GM19438 (cell line): Measurements from ENCODE around the gene CAPN10.

Experiments used
- ATAC-seq: cut with Tn5 transposase; IDR thresholded peaks from one replicate; pipeline ENCODE4 v1.9.1; 2021; ENCODE audit warnings: low read depth; ENCODE audit not compliant: unreplicated experiment

Gene CAPN10

DNA sequence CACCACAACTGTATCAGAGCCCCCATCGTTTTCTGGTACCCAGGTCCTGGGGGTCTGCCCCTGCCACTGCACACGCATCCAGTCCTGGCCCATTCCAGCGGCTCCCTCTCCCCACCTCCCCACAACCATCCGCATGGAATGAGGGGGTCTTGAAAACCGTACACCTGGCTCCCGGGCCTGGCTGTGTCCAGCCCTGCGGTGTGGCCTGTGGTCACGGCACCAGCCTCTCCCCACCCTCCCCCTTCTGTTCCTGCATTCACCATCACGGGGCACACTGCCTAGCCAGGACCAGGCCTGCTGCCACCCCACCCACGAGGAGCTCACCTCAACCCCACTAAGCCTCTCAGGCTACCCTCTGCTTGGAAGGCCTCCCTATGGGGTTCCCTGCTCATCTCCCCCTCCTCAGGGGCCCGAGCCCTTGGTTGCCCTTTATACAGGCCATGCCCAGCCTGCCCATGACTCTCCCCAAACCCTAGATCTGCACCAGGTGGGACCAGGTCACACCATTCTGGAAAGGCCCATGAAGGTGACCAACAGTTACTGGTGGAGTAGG is 50.1 kb downstream of the CAPN10 start:
- no peak for ATAC-seq

DNA sequence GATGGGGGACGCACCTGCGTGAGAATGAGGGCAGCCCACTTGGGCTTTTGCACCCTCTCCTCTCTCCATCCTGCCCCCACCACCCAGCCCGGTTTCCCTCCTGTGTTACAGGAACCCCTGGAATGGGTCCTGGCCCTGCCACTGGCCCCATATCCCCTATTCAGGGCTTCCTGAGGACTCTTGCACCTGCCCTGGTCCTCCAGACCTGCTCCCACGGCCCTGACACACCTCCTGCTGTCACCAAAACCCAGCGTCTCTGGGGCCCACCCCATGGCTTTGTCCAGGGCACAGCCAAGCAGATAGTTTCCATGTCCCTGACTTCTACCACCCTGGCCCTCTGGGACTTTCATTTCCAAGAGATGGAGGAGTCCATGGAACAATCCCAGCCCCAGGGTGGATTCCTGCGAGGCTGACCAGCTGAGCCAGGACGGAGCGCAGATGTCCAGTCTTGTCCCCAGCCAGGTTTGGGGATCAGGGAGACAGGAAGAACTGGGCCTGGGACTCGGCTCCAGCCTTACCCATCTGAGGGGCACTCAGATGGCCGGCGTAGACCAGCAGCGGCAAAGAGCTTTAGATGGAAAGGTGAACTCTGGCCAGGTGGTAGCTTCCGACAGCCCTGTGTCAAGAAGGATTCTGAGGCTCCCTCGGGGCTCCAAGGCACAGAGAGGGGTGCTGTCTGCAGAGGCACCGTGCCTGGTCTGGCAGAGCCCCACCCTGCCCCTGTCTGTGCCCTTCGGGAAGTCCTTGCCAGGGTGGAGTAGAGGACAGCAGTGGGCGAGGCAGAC is 50.8 kb downstream of the CAPN10 start:
- no peak for ATAC-seq

DNA sequence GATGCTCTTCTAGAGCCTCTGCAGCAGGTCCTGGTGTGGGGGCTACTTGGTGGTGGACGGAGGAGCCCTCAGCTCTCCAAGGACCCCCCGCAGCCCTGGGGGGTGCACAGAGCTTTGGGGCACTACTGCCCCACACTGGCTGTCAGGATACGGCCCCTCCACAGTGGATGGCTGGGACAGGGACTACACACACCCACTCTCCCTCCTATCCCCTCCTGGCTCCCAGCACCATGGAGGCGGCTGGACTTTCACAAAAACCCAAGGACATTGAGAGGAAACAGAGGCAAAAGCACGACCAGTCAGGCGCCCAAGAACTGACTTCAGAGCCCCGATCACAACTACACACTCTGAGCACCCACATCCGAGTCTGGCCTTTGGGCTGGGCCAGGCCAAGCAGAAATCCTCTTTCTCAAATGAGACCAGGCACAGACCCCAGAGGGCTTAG is 51.4 kb downstream of the CAPN10 start:
- ATAC-seq = no peak

DNA sequence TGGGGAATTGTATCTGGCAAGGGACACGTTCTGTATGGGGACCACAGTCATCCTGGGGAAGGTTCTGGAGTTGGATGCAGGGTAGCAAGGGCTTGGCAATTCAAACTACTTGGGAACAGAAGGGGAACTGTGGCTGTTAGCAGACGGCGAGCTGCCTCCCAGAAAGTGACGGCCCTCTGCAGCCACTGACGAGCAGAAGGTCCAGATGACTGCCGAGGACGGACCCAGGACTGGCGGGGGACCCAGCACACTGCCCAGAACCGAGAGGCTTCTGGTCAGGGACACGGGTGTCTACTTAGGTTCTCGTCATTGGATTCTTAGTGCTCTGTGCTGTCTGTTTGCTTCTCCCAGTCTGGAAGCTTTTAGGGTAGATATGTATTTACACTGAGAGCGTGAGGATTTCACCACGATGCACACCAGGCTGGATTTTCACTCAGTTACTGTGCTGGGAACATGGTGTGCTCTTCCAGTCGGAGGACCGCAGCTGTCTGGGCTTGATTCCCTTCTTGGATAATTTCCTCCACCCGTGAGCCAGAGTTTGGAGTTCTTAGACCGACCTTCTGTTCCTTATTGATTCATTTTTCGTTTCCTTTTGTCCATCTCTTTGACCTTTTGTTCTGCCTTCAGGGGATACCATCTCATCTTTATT is 52.1 kb downstream of the CAPN10 start:
- no peak for ATAC-seq

DNA sequence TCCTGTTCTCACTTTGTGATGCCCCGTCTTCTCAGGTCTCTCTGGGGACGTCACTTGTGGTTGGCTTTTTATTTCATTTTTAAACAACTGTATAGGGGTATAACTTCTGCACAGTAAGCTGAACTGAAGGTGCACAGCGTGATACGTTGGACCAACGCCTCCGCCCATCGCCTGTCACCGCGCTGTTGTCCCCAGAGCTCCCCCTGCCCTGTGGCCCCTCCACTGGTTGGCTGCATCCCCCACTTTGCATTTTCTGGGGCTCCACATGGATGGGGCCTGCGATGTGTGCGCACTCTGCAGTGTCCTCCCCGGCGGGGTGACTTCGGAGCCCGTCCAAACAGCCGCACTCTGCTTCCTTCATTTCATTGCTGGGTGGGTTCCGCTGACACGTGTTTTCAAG is 53.0 kb downstream of the CAPN10 start:
- no peak for ATAC-seq

DNA sequence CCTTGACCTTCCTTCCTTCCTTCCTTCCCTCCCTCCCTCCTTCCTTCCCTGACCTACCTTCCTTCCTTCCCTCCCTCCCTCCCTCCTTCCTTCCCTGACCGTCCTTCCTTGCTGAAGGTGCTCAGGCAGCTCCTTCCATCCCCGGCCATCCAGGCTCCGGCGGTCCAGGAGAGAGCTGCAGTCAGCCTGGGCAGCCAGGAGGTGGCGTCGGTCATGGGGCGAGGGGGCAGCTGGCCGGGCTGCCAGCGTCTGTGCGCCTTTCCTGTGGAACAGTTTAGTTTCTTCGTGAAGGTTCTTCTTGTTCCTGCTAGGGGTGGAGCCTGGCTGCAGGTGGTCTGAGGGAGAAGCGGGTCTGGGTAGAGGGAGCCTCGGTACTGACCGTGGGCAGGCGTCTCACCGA is 54.4 kb downstream of the CAPN10 start:
- ATAC-seq = no peak

DNA sequence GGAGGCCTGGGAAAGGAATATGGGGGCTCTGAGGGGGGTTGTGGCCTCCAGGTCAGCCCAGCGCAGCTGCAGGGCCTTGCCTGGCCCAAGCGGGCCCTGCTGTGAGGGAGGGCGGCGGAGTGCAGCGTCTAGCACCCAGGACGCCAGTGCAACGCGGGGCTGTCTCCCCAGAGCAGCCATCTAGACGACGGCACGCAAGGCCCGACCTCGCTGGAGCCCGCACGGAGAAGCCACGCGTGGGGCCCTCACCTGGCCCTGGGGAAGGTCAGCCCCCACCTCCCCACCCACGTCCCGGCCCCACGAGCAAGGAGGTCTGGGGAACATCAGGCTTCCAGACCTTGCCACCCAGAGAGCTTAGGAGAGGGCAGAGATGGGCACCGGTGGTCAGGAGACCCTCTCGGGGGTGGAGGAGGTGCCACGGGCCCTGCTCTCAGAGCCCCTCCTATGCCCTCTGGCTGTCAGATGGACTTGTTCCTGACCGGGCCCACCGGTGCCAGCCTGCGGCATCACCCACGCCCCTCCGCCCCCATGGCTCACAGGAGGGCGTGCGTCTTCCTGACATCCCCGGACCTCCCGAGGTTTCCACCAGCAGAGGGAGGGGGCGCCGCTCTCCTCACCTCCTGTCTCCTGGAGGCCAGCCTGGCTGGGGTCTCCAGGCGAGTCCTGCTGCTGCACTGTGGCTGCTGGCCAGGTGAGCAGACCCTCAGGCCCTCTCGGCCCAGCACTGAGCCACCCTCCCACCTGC is 55.7 kb downstream of the CAPN10 start:
- ATAC-seq = no peak

DNA sequence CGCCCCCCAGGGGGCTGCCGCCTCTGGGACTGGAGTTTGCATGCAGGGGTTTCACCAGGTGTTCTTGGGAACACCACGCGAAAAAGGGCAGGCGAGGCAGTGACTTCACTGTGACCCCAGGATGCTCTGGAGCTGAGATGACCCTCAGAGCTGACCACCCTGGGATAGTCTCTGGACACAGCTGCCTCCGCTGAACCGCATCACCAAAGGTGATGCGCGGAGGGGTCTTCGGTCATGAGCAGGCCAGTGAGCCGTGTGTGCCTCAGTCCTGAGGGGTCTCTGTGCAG is 56.2 kb downstream of the CAPN10 start:
- no peak for ATAC-seq

DNA sequence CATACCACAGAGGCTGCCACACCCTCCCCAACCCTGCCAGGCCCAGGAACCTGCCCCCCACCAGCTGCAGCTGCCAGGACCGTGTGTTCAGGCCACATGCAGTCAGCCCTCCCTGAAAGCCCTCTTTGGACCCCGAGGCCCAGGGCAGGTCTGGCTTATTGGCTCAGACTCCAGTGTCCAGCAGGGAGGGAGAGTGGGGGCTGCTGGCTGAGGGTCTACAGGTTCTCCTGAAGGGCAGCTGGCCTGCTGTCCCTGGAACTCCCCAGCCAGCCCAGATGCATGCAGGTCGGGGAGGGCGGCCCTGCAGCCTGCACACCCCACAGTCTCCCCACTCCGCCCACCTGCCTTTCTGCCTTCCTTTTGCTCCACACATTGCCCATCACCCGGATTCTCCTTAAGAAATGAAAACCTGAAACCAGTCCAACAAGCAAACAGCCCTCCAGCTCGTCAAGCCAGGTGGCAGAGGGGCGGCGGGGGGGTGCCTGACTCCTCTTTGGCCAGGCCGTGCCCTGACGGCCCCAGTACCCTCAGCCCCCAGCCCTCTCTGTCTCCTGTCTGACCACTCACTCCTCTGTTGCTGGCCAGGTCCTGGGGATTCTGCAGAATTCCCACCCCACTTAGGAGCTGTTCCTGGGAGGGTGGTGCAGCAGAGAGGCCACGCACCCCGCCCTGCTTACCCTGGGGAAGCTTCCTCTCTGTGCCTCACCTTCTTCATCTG is 56.7 kb downstream of the CAPN10 start:
- no peak for ATAC-seq

DNA sequence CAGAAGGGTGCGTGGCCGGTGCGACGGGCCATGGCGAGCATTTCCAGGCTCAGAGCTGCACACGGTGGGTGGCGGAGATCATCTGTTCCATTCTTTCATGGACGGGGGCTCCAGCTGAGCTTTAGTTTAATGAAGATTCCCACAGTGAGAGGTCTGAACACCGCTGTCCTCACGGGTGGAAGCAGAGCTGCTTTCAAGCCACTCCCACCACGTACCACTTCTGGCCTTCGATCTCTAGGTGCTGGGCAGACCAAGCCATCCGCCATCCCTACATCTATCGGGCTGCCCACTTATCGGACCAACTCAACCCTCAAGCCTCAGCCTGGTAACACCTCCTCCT is 57.2 kb downstream of the CAPN10 start:
- ATAC-seq = no peak

DNA sequence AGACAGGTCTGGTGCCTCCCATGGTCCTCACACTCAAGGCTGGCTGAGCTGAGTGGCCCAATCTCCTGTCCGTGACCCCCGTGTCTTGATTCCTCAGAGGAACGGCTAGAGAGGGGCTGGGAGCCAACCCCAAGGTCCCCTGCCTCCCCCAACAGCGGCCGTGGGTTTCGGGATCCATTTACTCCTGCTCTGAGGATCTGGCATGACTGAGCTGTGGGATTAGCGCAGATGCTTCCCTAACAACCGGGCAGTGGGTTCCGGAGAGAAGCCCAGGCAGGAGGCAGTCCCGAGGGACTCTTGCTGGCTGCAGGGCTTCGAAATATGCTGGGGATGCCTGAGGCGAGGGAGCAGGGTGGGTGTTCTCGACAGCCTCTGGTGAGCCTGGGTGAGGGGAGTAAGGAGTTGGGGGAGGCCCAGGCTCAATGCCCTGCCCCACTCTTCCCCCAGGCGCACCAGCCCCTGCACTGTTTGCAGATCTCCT is 57.7 kb downstream of the CAPN10 start:
- no peak for ATAC-seq

DNA sequence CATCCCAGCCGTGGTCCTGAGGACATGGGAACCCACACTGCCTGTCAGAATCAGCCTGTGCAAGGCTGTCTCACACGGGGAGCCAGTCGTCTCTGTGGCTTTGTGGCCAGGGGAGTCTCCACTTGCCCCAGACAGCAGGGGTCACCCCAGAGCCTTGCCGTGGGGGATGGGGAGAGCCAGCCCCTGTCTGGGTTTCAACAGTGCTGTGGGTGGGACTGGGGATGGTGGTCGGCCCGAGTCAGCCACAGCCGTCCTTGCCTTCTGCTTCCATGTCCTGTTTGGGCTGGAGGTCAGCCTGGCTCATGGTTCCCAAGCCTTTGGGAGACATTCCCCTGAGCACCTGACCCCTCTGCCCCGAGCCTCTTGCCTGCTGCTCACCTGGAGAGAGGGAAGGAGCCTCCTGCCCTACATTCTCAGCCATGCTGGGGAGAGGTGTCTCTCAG is 58.3 kb downstream of the CAPN10 start:
- no peak for ATAC-seq

DNA sequence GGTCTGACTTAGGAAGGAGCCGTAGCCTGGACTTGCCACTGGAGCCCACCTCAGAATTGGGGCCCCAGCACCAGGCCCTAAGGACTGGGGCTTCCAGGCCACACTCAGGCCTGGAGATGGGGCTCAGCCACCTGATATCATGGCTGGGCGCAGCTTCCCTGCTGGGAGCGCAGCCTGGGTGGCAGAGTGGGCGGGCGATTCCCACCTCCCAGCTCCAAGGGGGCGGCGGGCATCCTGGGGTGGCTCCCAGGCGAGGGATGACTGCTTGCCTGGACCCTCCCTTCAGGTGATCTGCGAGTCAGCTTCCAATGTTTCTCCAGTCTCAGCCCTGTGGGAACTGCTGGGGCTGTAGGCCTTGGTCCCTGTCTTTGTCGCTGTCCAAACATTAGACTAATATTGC is 58.8 kb downstream of the CAPN10 start:
- ATAC-seq = no peak

DNA sequence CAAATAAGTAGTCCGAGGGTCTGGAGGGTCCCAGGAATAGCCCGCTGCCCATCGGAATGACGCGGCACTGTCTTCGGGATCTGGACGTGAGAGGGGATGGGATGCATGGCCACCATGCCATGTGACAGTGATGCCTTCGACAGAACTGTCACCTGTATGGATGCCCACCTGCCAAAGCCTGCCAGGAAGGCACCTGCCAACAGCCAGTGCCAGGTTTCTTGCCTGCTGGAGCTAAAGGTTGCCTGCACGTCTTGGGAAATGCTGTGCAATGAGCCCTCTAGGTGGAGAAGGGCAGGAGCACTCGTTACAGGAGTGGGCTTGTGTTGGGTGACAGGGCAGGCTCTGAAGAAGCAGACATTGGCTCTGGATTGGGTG is 59.3 kb downstream of the CAPN10 start:
- ATAC-seq = no peak

DNA sequence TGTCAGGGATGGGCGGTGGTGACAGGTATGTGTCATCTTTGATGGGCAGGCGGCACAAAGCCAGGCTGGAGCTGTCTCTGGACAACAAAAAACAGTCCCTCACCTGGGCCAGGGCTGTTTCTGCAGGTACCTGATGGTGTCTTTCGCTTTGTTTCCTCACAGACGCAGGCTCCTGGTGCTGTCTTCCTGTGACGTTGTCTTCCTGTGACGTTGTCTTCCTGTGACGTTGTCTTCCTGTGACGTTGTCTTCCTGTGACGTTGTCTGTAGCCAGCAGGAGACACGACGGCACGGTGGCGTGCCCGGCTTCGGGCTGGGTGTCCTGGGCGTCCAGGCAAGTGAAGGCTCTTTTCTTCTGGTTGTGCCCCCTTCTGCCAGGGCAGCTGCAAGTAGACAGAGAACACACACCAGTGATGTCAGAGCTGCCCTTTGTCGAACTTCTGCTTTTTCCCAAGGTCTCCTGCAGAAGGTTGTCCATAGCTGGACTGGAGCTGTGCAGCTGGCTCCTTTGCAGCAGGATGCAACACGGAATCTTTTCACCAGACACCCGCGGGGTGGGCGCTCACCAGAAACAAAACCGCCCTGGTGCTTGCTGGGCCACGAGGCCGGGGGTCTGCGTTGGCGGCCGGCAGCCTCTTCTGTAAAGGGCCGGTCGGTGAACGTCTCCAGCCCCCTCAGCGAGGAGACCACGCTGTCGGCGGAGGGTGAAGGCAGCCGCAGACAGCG is 59.8 kb downstream of the CAPN10 start:
- no peak for ATAC-seq

DNA sequence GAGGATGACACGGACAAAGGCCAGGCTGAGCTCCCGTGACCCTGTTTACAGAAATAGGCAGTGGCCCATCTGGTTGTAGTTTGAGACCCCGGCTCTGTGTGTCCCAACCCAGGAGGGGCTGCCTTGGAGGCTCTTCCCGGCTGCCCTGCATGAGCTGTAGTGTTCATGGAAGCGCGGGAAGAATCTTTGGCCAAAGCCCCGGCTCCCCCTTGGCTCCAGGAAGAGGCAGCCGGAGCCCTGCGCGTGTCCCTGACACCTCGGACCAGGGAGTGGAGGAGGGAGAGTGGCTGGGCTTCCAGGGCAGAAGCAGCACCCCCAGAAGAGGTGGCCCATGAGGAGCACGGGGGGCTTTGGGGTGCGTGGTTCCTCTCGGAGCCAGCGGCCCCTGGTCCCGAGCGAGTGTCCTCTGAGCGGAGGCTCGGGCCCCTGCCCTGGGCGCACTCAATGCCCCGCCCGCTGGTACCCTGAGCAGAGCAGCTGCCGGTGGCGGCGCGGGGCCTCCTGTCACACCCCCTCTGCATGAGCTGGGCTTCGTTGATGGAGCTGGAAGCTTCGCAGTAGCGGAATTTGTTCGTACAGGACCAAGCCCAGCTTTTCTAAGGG is 60.5 kb downstream of the CAPN10 start:
- no peak for ATAC-seq

DNA sequence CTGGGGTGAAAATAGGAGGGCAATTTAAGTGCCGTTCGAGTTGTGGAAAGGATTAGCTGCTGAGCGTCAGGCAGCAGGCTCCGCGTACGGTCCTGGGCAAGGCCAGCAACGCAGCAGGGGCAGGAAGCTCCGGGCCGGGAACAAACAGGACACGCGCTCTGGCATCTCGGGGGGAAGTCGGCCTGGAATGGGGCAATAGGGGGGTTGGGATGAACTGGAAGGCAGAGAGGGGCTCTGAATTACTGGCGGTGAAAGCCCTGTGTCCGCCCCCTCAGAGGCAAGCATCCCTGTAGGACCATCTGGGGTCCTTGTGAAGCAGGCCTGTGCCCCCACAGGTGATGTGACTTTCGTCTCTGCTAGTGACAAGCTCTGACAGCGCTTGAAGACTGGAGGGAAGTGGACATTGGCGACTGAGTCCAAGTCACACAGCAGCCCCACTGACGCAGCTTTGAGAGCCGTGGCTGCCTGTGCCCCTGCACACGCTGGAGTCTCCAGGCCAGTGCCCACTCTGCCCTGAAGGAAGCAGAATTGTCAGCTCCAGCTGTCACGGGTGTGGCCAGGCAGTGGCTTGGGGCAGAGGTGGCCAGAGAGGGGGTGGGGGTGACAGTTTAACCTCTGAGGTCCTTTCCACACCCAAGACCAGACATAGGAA is 61.1 kb downstream of the CAPN10 start:
- ATAC-seq = no peak

DNA sequence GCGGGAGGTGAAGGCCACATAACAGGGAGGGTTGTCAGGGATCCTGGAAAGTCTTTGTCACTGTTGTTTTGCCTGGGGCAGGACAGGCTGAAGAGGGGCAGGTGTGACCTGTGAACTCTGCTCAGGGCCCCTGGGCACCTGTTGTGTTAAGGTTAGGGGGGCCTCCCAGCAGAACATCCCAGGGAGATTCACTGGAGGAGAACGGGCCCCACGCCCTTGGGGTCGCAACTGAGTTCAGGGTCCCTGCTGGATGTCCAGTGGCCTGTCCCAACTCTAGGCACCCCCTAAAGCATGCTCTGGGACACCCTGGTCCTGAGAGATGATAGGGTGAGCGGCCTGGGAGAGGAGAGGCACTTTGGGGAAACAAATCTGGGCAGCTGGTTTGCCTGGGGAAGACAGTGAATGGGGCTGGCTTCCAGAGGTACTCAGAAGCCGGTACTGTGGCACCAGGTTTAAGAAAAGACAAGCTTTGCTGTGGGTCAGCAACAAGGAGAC is 61.7 kb downstream of the CAPN10 start:
- no peak for ATAC-seq
